ENCODE data around the gene SNN.

The SNN gene

DNA sequence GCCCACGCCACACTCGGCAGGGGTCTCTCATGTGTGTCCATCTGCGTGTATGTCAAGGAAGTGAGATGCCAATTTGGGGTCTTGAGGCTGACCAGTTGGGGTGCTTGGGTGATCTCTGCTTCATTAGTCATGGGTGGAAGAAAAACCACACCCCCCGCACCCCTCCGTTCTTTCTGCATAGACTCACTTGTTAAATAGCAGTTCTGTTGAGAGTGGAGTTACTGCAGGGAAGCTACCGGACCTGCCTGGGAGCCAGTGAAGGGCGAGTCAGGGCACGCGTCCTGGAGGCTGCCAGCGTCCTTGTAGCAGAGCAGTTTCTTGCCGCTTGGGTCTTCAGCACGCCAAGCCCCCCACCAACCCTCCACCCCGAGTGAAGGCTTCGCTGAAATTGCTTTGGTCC lies 8.5 kb downstream of the SNN start:
- Histone ChIP-seq H3K4me3 (ENCODE audit: low read length, poor library complexity, severe bottlenecking) (no peak overlapping the region), H3K36me3 (ENCODE audit: insufficient read depth, low read length) (peaks cover 20% of the 10 kb centered on the region; the same call in 1 of the 2 replicates), H3K4me2 (ENCODE audit: low read depth, low read length, poor library complexity, severe bottlenecking) (no peak overlapping the region), H4K20me1 (ENCODE audit: insufficient read depth, low read length, poor library complexity, severe bottlenecking) (no peaks in the 10 kb centered on the region), H3K27me3 (ENCODE audit: insufficient read depth, low read length, poor library complexity, severe bottlenecking) (no peaks in the 10 kb centered on the region), H3K9ac (ENCODE audit: low read depth, low read length, poor library complexity, severe bottlenecking) (no peak overlapping the region), H3K9me2 (replicated peaks; ENCODE audit: low read depth, low read length) (no peaks in the 10 kb centered on the region), H3K9me3 (ENCODE audit: insufficient read depth, low read depth, low read length) (no peaks in the 10 kb centered on the region), H3K79me2 (ENCODE audit: insufficient read depth, low read length) (peaks cover 6% of the 10 kb centered on the region; the same call in 1 of the 2 replicates), H3F3A (ENCODE audit: low read depth) (no peaks in the 10 kb centered on the region), H3K4me1 (ENCODE audit: insufficient read depth, low read length, poor library complexity, severe bottlenecking) (peaks cover 15% of the 10 kb centered on the region), H2AFZ (ENCODE audit: low read length) (no peak overlapping the region)
- no peak for TF ChIP-seq EZH2phosphoT487 (IDR thresholded peaks at IDR 0.05; ENCODE audit: borderline replicate concordance)
- TF ChIP-seq, protein P1, sequence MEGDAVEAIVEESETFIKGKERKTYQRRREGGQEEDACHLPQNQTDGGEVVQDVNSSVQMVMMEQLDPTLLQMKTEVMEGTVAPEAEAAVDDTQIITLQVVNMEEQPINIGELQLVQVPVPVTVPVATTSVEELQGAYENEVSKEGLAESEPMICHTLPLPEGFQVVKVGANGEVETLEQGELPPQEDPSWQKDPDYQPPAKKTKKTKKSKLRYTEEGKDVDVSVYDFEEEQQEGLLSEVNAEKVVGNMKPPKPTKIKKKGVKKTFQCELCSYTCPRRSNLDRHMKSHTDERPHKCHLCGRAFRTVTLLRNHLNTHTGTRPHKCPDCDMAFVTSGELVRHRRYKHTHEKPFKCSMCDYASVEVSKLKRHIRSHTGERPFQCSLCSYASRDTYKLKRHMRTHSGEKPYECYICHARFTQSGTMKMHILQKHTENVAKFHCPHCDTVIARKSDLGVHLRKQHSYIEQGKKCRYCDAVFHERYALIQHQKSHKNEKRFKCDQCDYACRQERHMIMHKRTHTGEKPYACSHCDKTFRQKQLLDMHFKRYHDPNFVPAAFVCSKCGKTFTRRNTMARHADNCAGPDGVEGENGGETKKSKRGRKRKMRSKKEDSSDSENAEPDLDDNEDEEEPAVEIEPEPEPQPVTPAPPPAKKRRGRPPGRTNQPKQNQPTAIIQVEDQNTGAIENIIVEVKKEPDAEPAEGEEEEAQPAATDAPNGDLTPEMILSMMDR (conservative IDR thresholded peaks at IDR 0.05; ENCODE audit: low read length), result no peak

DNA sequence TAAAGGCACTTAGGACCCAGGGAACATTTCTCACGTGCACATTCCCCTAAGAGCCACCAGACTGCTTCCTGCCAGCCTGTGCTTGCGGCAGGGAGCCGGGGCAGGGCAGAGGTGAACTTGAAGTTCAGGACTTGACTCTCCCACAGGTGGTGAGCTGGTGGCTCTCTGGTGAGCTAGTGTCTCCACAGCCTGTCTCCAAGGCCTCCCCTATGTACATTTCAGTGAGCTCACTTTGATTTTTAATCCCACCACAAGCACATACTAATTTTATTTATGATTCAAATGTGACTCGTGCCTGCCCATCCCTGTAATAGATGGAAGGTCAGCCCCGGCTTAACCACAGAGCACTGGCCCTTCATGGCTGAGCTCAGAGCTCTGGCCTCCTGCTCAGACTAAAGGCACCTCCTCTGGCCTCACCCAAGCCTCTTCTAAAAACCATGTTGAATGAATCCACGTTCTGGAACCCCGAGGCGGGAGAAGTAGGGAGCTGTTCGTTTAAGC lies 9.2 kb downstream of the SNN start:
- Histone ChIP-seq H3K9me3 (ENCODE audit: insufficient read depth, low read depth, low read length) (no peaks in the 10 kb centered on the region), H3F3A (ENCODE audit: low read depth) (no peaks in the 10 kb centered on the region), H4K20me1 (ENCODE audit: insufficient read depth, low read length, poor library complexity, severe bottlenecking) (no peaks in the 10 kb centered on the region), H3K36me3 (ENCODE audit: insufficient read depth, low read length) (peaks cover 20% of the 10 kb centered on the region; the same call in 1 of the 2 replicates), H3K27me3 (ENCODE audit: insufficient read depth, low read length, poor library complexity, severe bottlenecking) (no peaks in the 10 kb centered on the region), H3K4me3 (ENCODE audit: low read length, poor library complexity, severe bottlenecking) (no peak overlapping the region), H2AFZ (ENCODE audit: low read length) (no peak overlapping the region), H3K9ac (ENCODE audit: low read depth, low read length, poor library complexity, severe bottlenecking) (no peak overlapping the region), H3K79me2 (ENCODE audit: insufficient read depth, low read length) (no peaks in the 10 kb centered on the region), H3K4me2 (ENCODE audit: low read depth, low read length, poor library complexity, severe bottlenecking) (no peak overlapping the region), H3K4me1 (ENCODE audit: insufficient read depth, low read length, poor library complexity, severe bottlenecking) (peaks cover 10% of the 10 kb centered on the region), H3K9me2 (replicated peaks; ENCODE audit: low read depth, low read length) (no peaks in the 10 kb centered on the region)
- no peak for TF ChIP-seq EZH2phosphoT487 (IDR thresholded peaks at IDR 0.05; ENCODE audit: borderline replicate concordance)
- TF ChIP-seq, protein P1 (conservative IDR thresholded peaks at IDR 0.05; ENCODE audit: low read length), result no peak

DNA sequence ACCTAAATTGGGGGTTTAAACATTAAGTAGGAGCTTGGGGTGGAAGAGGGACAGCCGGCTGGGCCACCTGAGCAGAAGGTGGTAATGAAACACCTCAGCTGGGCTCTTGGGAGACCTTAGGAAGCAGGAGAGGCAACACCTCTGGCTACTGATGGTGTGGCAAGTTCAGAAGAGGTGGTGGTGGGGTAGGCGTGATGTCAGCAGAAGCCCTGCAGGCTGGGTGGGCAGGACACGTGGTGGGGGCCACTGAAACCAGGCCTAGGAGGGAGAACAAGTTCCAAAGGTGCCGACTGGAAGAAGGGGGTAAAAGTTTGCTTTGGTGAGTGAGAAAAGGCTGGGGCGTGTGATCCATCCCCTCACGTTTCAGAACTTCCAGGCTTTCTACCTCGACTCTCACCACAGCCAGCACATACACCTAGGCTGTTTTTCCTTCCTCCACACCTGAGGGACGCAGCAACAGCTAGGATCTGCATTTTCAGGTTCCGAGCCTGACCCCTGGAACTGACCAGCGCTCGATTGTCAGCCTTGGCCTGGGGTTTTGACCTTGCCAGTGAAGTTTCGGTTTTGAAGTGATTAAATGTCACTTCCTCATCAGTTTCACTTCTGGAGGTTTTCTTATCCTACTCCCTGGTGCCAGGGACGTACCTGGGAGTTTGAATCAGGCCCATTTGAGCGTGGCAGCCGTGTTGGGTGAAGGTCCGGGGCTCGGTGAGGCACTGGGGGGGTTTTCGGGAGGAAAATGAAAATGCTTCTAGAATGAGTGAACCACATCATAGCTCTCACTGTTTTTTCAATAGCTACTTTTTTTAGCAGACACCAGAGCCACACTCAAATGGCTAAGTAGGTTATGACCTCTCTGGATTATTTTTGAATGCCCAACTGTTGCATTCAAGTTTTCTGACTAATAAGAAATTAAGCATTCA lies 10.0 kb downstream of the SNN start:
- TF ChIP-seq, protein P1 (conservative IDR thresholded peaks at IDR 0.05; ENCODE audit: low read length), result no peak
- no peak for TF ChIP-seq EZH2phosphoT487 (IDR thresholded peaks at IDR 0.05; ENCODE audit: borderline replicate concordance)
- Histone ChIP-seq H3K9me2 (replicated peaks; ENCODE audit: low read depth, low read length) (no peaks in the 10 kb centered on the region), H3K4me2 (ENCODE audit: low read depth, low read length, poor library complexity, severe bottlenecking) (no peak overlapping the region), H3K79me2 (ENCODE audit: insufficient read depth, low read length) (no peaks in the 10 kb centered on the region), H2AFZ (ENCODE audit: low read length) (no peak overlapping the region), H3K9me3 (ENCODE audit: insufficient read depth, low read depth, low read length) (no peaks in the 10 kb centered on the region), H3K4me3 (ENCODE audit: low read length, poor library complexity, severe bottlenecking) (no peak overlapping the region), H3K4me1 (ENCODE audit: insufficient read depth, low read length, poor library complexity, severe bottlenecking) (peaks cover 3% of the 10 kb centered on the region), H3F3A (ENCODE audit: low read depth) (no peaks in the 10 kb centered on the region), H3K9ac (ENCODE audit: low read depth, low read length, poor library complexity, severe bottlenecking) (no peak overlapping the region), H4K20me1 (ENCODE audit: insufficient read depth, low read length, poor library complexity, severe bottlenecking) (no peaks in the 10 kb centered on the region), H3K36me3 (ENCODE audit: insufficient read depth, low read length) (peaks cover 20% of the 10 kb centered on the region; the same call in 1 of the 2 replicates), H3K27me3 (ENCODE audit: insufficient read depth, low read length, poor library complexity, severe bottlenecking) (no peaks in the 10 kb centered on the region)
